K562 (cell line): ENCODE results near the gene MAP3K2. TPM values are rescaled to one million over a fixed set of nuclear protein-coding genes. Genes with fewer than 3 reads are reported as not detected.

Source experiments
- ATAC-seq: fragments of 200-7000 bp; cut with Tn5 transposase; 3 replicates; pipeline ENCODE4 v1.9.1; 2020; ENCODE audit warnings: moderate library complexity
- BruUV-seq: library from RNA; stranded (reverse); fragments of 400-500 nt; replicated peaks from 2 replicates; lab custom pipeline; 2021; lab: Mats Ljungman, UMichigan
- CTCF ChIA-PET: fragments of 300-600 bp; formaldehyde crosslinking; extraction: SDS; loops from one replicate; lab custom pipeline; 2021; ENCODE audit warnings: low intra/inter-chr PET ratio; lab: Yijun Ruan, JAX
- POLR2A ChIA-PET: fragments of 300-600, 350-650 bp; sonication (Branson Sonifier 250); formaldehyde crosslinking; extraction: SDS; loops from one replicate; lab custom pipeline; 2021; ENCODE audit warnings: antibody characterized with exemption, inconsistent platforms; lab: Yijun Ruan, JAX
- DNase-seq, 4 experiments: peaks; one replicate each; pipeline versions ENCODE4 v3.0.0 to v3.0.0-alpha.2; 2011 to 2018; ENCODE audit warnings: low spot score in 3 of 4, mixed read lengths in 3 of 4; ENCODE audit errors: extremely low read depth in 1 of 4
- FAIRE-seq: peaks from 2 replicates; lab custom pipeline; 2011; peaks lifted over from hg19 to GRCh38; lab: Jason Lieb, UNC
- H2AFZ ChIP-seq: 2 replicates; pipeline ENCODE4 v1.6.0; 2011; ENCODE audit warnings: low read depth, low read length, control low read depth, inconsistent platforms
- H3K27ac ChIP-seq: fragments of 200-600 bp; 3 replicates; pipeline ENCODE4 v1.8.0; 2011; ENCODE audit warnings: low read depth, mild to moderate bottlenecking, control low read depth, inconsistent platforms, low read length, moderate library complexity, mixed read lengths; ENCODE audit errors: extremely low read depth
- H3K27me3 ChIP-seq, 2 experiments: fragments of 300-600 bp in 1 of 2; 2 replicates in 1 of 2; 3 replicates in 1 of 2; pipeline versions ENCODE4 v1.6.0 to v1.8.0; 2011; ENCODE audit warnings: inconsistent platforms in 2 of 2, low read length in 2 of 2, mild to moderate bottlenecking in 1 of 2, mixed read lengths in 1 of 2, moderate library complexity in 1 of 2; ENCODE audit not compliant: control insufficient read depth in 2 of 2, insufficient read depth in 2 of 2
- H3K36me3 ChIP-seq: fragments of 300-600 bp; 3 replicates; pipeline ENCODE4 v1.8.0; 2011; ENCODE audit warnings: mild to moderate bottlenecking, low read length, inconsistent platforms; ENCODE audit not compliant: control insufficient read depth, insufficient read depth
- H3K4me1 ChIP-seq, 2 experiments: fragments of 200-600 bp in 1 of 2; replicated peaks in 1 of 2; 2 replicates in 1 of 2; 3 replicates in 1 of 2; pipeline versions ENCODE4 v1.5.1 to v1.8.0; 2011; ENCODE audit warnings: inconsistent platforms in 2 of 2, low read length in 2 of 2, mild to moderate bottlenecking in 1 of 2, mixed read lengths in 1 of 2, moderate library complexity in 1 of 2; ENCODE audit not compliant: control insufficient read depth in 2 of 2, insufficient read depth in 2 of 2
- H3K4me2 ChIP-seq: 2 replicates; pipeline ENCODE4 v1.6.1; 2011; ENCODE audit warnings: low read length, control low read depth, inconsistent platforms, mixed read lengths; ENCODE audit not compliant: insufficient read depth
- H3K4me3 ChIP-seq: fragments of 200-600 bp; sonication (generic), shearing (Covaris generic); 2 replicates; pipeline ENCODE4 v1.5.1; 2016; ENCODE audit warnings: control low read depth, inconsistent platforms
- H3K79me2 ChIP-seq: fragments of 200-600 bp; 3 replicates; pipeline ENCODE4 v1.8.0; 2011; ENCODE audit warnings: low read length, inconsistent platforms; ENCODE audit not compliant: control insufficient read depth, insufficient read depth
- H3K9ac ChIP-seq, 2 experiments: 2 replicates each; pipeline versions ENCODE4 v1.6.0 to v1.6.1; 2011; ENCODE audit warnings: low read depth in 2 of 2, low read length in 2 of 2, control low read depth in 1 of 2, inconsistent platforms in 1 of 2, mild to moderate bottlenecking in 1 of 2, mixed read lengths in 1 of 2; ENCODE audit not compliant: insufficient read depth in 1 of 2
- H3K9me1 ChIP-seq: one replicate; pipeline ENCODE4 v1.6.0; 2011; ENCODE audit warnings: inconsistent platforms, mild to moderate bottlenecking, low read length, moderate library complexity; ENCODE audit not compliant: control insufficient read depth, insufficient read depth
- H3K9me3 ChIP-seq: replicated peaks from 2 replicates; pipeline ENCODE4 v1.5.1; 2011; ENCODE audit warnings: low read depth, low read length, inconsistent platforms; ENCODE audit not compliant: control insufficient read depth, insufficient read depth
- H4K20me1 ChIP-seq: replicated peaks from 2 replicates; pipeline ENCODE4 v1.6.1; 2011; ENCODE audit warnings: low read length, inconsistent platforms, mixed read lengths; ENCODE audit not compliant: control insufficient read depth, insufficient read depth
- ARID3B ChIP-seq: fragments of 250-450 bp; sonication (Bioruptor Pico); IDR thresholded peaks from 2 replicates; pipeline ENCODE4 v1.4.0; 2020; ENCODE audit warnings: borderline replicate concordance
- CBFA2T3 ChIP-seq: fragments of 450-650 bp; IDR thresholded peaks from 2 replicates; pipeline ENCODE4 v1.6.1; 2017
- CC2D1A ChIP-seq: fragments of 450-650 bp; IDR thresholded peaks from 2 replicates; pipeline ENCODE4 v1.6.1; 2017; ENCODE audit warnings: mild to moderate bottlenecking
- DPF2 ChIP-seq: fragments of 450-650 bp; IDR thresholded peaks from 2 replicates; pipeline ENCODE4 v1.6.1; 2016
- EGR1 ChIP-seq: fragments of 450-650 bp; conservative IDR thresholded peaks from 2 replicates; pipeline ENCODE4 v1.6.1; 2017; ENCODE audit warnings: mild to moderate bottlenecking
- EHMT2 ChIP-seq: fragments of 450-650 bp; IDR thresholded peaks from 2 replicates; pipeline ENCODE4 v1.6.1; 2018; ENCODE audit warnings: antibody characterized with exemption
- FOXM1 ChIP-seq, 2 experiments: fragments of 450-650 bp in 1 of 2; sonication (generic) in 1 of 2; formaldehyde crosslinking in 1 of 2; IDR thresholded peaks; 2 replicates each; pipeline versions ENCODE4 v1.6.1 to v1.9.0; 2017 to 2022; ENCODE audit warnings: low read depth in 2 of 2, mild to moderate bottlenecking in 2 of 2, missing genetic modification reagents in 1 of 2, moderate library complexity in 1 of 2
- KDM5B ChIP-seq: fragments of 200-600 bp; sonication (generic); IDR thresholded peaks from 2 replicates; pipeline ENCODE4 v1.6.1; 2012; ENCODE audit warnings: low read depth, mild to moderate bottlenecking, moderate library complexity, low read length, control low read depth, inconsistent platforms; ENCODE audit not compliant: insufficient replicate concordance
- NFIC ChIP-seq: fragments of 450-650 bp; IDR thresholded peaks from 2 replicates; pipeline ENCODE4 v1.6.1; 2017; ENCODE audit warnings: mild to moderate bottlenecking, inconsistent platforms
- TCF7 ChIP-seq: sonication (generic); IDR thresholded peaks from 2 replicates; pipeline ENCODE4 v1.6.1; 2016; ENCODE audit warnings: antibody characterized with exemption, borderline replicate concordance
- TCFL5 ChIP-seq: fragments of 250-450 bp; sonication (Bioruptor Pico); conservative IDR thresholded peaks from 2 replicates; pipeline ENCODE4 v1.6.1; 2021; ENCODE audit warnings: mild to moderate bottlenecking, moderate library complexity, matching md5 sums
- TEAD2 ChIP-seq: fragments of 450-650 bp; IDR thresholded peaks from 2 replicates; pipeline ENCODE4 v1.6.1; 2016; ENCODE audit warnings: missing genetic modification characterization, control low read depth, missing compliant biosample characterization
- XRCC3 ChIP-seq: fragments of 450-650 bp; IDR thresholded peaks from 2 replicates; pipeline ENCODE4 v1.6.1; 2017; ENCODE audit warnings: mild to moderate bottlenecking, moderate library complexity
- ZBTB33 ChIP-seq: sonication (generic); formaldehyde crosslinking; IDR thresholded peaks from 2 replicates; pipeline ENCODE4 v1.8.1; 2023; ENCODE audit warnings: mild to moderate bottlenecking, missing genetic modification reagents
- ZBTB7A ChIP-seq: IDR thresholded peaks from 2 replicates; pipeline ENCODE4 v1.6.1; 2011; ENCODE audit warnings: low read depth, mild to moderate bottlenecking, low read length, moderate library complexity, borderline replicate concordance; ENCODE audit not compliant: control insufficient read depth
- ZNF583 ChIP-seq: fragments of 250-450 bp; sonication (Bioruptor Pico); IDR thresholded peaks from 2 replicates; pipeline ENCODE4 v1.4.0; 2020
- ZNF785 ChIP-seq: fragments of 250-450 bp; sonication (Bioruptor Pico); IDR thresholded peaks from 2 replicates; pipeline ENCODE4 v1.4.0; 2020; ENCODE audit warnings: mild to moderate bottlenecking
- WGBS: fragments of 100-300 bp; shearing (Covaris generic); methylation state at CpG from one replicate; pipeline ENCODE4 v1.1.6; 2016; ENCODE audit warnings: low coverage, mixed read lengths; ENCODE audit not compliant: insufficient coverage; ENCODE audit errors: missing lambda C conversion rate; 5-methylcytosine and 5-hydroxymethylcytosine counted together
- in situ Hi-C: fragments of 300-500 bp; cut with MboI; formaldehyde crosslinking; loops from 4 replicates; pipeline ENCODE4 v1.15.0; 2018; ENCODE audit warnings: inconsistent platforms, mixed read lengths
- intact Hi-C: fragments of 100-400 bp; cut with micrococcal nuclease; formaldehyde crosslinking; loops from 2 replicates; pipeline ENCODE4 v1.14.2; 2022
- polyA plus RNA-seq, 8 experiments: library from polyadenylated mRNA; depleted of rRNA in 4 of 8; stranded (reverse) in 5 of 8; unstranded in 3 of 8; fragments of >200 nt; fragmentation: Nextera tagmentation in 2 of 8; fragmentation: Illumina TruSeq in 1 of 8; extraction: Ambion mirVana in 2 of 8; extraction: Trizol in 1 of 8; gene quantifications; 2 replicates each; pipeline versions ENCODE4 v1.2.1 to v1.2.3, GENCODE V29; 2011 to 2014; ENCODE audit warnings: inconsistent platforms in 1 of 8, missing spikeins in 1 of 8
- total RNA-seq, 7 experiments: library from RNA; depleted of rRNA in 6 of 7; stranded (reverse); fragments of >200 nt in 6 of 7; fragmentation: Illumina TruSeq in 2 of 7; extraction: Trizol in 2 of 7; gene quantifications; 2 replicates each; pipeline versions ENCODE4 v1.2.1 to v1.2.3, GENCODE V29; 2011 to 2021; ENCODE audit warnings: low replicate concordance in 1 of 7
- TF ChIP-seq, protein P1 (sequence below): fragments of 450-650 bp; formaldehyde crosslinking; IDR thresholded peaks from 2 replicates; pipeline ENCODE4 v1.4.0; 2020; ENCODE audit warnings: mild to moderate bottlenecking
- TF ChIP-seq, protein P2 (sequence below), 2 experiments: fragments of 450-650 bp in 1 of 2; sonication (generic) in 1 of 2; formaldehyde crosslinking in 1 of 2; IDR thresholded peaks in 1 of 2; conservative IDR thresholded peaks in 1 of 2; 2 replicates each; pipeline versions ENCODE4 v1.6.1 to v1.8.1; 2016 to 2023; ENCODE audit warnings: mild to moderate bottlenecking in 2 of 2, moderate library complexity in 2 of 2, inconsistent platforms in 1 of 2, missing genetic modification reagents in 1 of 2

MAP3K2 gene
- total and polyA plus RNA-seq, 9 of the 15 experiments (the other 6 are each of a cell fraction or from before 2014, with no cell fraction given) = 1.2 to 14.2 (median 5.7) TPM

GRCh38 chr2:127408807-127409099 is 21.0 kb upstream of the MAP3K2 start:
- ATAC-seq = no peak
- no peaks in the 10 kb centered on the region; the same call in 1 of the 2 replicates for H3K9me3 ChIP-seq
- WGBS = 77% methylated on average over 10 of the region's 10 CpGs
- BruUV-seq = no TSS peak
- peak overlapping the region; percentile 84 for H3K27ac ChIP-seq
- in situ Hi-C loops (no loop called here), intact Hi-C loops (no loop called here)
- H4K20me1 ChIP-seq = no peaks in the 10 kb centered on the region
- no peaks in the 10 kb centered on the region for H3K9me1 ChIP-seq
- H3K27me3 ChIP-seq = no peaks in the 10 kb centered on the region
- DNase-seq = no peak
- H3K4me1 ChIP-seq = peaks cover 18% of the 10 kb centered on the region in 2 experiments
- H3K4me3 ChIP-seq = peak overlapping the region; percentile 49
- no peak for FAIRE-seq
- CTCF ChIA-PET = interaction anchor here (0.6 kb wide), 1 partner anchor 26 kb away, joined by 3 read pairs; no protein-coding TSS in a partner anchor
- H3K4me2 ChIP-seq = peak overlapping the region; percentile 72
- H3K36me3 ChIP-seq = no peaks in the 10 kb centered on the region
- peak overlapping the region; percentile 83 to 91; a peak in 3 of 4 replicates for H3K9ac ChIP-seq
- POLR2A ChIA-PET = interaction anchor here (0.6 to 1.4 kb wide), 3 partner anchors 10 to 243 kb away, joined by 3 to 5 read pairs (median 4); no protein-coding TSS in a partner anchor
- H2AFZ ChIP-seq = peak overlapping the region; percentile 90
- H3K79me2 ChIP-seq = no peaks in the 10 kb centered on the region
- TF ChIP-seq EGR1 = no peak
- TF ChIP-seq CC2D1A = 0 out of 2 replicates have a peak, but pooled peaks have one; percentile 5
- TF ChIP-seq, protein P1, sequence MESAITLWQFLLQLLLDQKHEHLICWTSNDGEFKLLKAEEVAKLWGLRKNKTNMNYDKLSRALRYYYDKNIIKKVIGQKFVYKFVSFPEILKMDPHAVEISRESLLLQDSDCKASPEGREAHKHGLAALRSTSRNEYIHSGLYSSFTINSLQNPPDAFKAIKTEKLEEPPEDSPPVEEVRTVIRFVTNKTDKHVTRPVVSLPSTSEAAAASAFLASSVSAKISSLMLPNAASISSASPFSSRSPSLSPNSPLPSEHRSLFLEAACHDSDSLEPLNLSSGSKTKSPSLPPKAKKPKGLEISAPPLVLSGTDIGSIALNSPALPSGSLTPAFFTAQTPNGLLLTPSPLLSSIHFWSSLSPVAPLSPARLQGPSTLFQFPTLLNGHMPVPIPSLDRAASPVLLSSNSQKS (CRISPR knock-in tag) = no peak
- TF ChIP-seq, protein P2, sequence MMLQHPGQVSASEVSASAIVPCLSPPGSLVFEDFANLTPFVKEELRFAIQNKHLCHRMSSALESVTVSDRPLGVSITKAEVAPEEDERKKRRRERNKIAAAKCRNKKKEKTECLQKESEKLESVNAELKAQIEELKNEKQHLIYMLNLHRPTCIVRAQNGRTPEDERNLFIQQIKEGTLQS (IDR thresholded peaks at IDR 0.05) = peak; percentile 29
- TF ChIP-seq, protein P2 (CRISPR knock-in tag; conservative IDR thresholded peaks at IDR 0.05) = no peak
- TF ChIP-seq EHMT2 = 0 out of 2 replicates have a peak, but pooled peaks have one; percentile 25
- no peak for TF ChIP-seq TCFL5 (CRISPR knock-in tag)
- TF ChIP-seq DPF2 = 0 out of 2 replicates have a peak, but pooled peaks have one; percentile 31
- no peak for TF ChIP-seq XRCC3
- no peak for TF ChIP-seq NFIC
- TF ChIP-seq ZBTB7A = no peak
- TF ChIP-seq ZNF583 (CRISPR knock-in tag) = no peak
- TF ChIP-seq ZBTB33 (CRISPR knock-in tag) = peak; percentile 98
- no peak for TF ChIP-seq TEAD2 (tag)
- no peak for TF ChIP-seq ZNF785 (CRISPR knock-in tag)
- TF ChIP-seq KDM5B = no peak
- 0 out of 2 replicates have a peak, but pooled peaks have one; percentile 30 for TF ChIP-seq FOXM1 (IDR thresholded peaks at IDR 0.05; ENCODE audit: low read depth)
- TF ChIP-seq FOXM1 (CRISPR knock-in tag; IDR thresholded peaks at IDR 0.05; ENCODE audit: low read depth) = no peak
- TF ChIP-seq ARID3B (CRISPR knock-in tag) = no peak
- no peak for TF ChIP-seq CBFA2T3
- TF ChIP-seq TCF7 = no peak
